HepG2 (cell line): ENCODE measurements around the gene MAPK8IP1. TPM values are rescaled to one million over a fixed set of nuclear protein-coding genes. Genes with fewer than 3 reads are reported as not detected.

Source experiments
- ATF5 ChIP-seq: sonication (generic); formaldehyde crosslinking; IDR thresholded peaks from 2 replicates; pipeline ENCODE4 v1.4.0; 2020; ENCODE audit warnings: mild to moderate bottlenecking, low read depth, missing genetic modification reagents
- BHLHE40 ChIP-seq: IDR thresholded peaks from 2 replicates; pipeline ENCODE4 v1.6.1; 2011; ENCODE audit warnings: low read length, improper control_type of control experiment
- GABPA ChIP-seq, 2 experiments: IDR thresholded peaks; 2 replicates each; pipeline ENCODE4 v1.6.1; 2011 to 2016; ENCODE audit warnings: low read depth in 2 of 2, low read length in 1 of 2, missing biosample characterization in 1 of 2, missing genetic modification characterization in 1 of 2
- GLI4 ChIP-seq: sonication (generic); formaldehyde crosslinking; IDR thresholded peaks from 2 replicates; pipeline ENCODE4 v1.5.1; 2020; ENCODE audit warnings: missing genetic modification reagents, mild to moderate bottlenecking, moderate library complexity, borderline replicate concordance
- GPN1 ChIP-seq: sonication (generic); formaldehyde crosslinking; IDR thresholded peaks from 2 replicates; pipeline ENCODE4 v1.5.1; 2020; ENCODE audit warnings: missing genetic modification reagents, borderline replicate concordance
- HNF4A ChIP-seq: sonication (generic); formaldehyde crosslinking; IDR thresholded peaks from 2 replicates; pipeline ENCODE4 v1.4.0; 2020; ENCODE audit warnings: missing genetic modification reagents
- JDP2 ChIP-seq: sonication (generic); formaldehyde crosslinking; IDR thresholded peaks from 2 replicates; pipeline ENCODE4 v1.8.1; 2022; ENCODE audit warnings: missing genetic modification reagents, borderline replicate concordance
- LBX2 ChIP-seq: sonication (generic); formaldehyde crosslinking; IDR thresholded peaks from 2 replicates; pipeline ENCODE4 v1.5.0; 2020; ENCODE audit warnings: missing genetic modification reagents, mild to moderate bottlenecking, borderline replicate concordance
- MEIS2 ChIP-seq: sonication (generic); formaldehyde crosslinking; IDR thresholded peaks from 2 replicates; pipeline ENCODE4 v1.9.0; 2021; ENCODE audit warnings: mild to moderate bottlenecking, missing genetic modification reagents
- MXI1 ChIP-seq: IDR thresholded peaks from 3 replicates; pipeline ENCODE4 v1.6.1; 2012; ENCODE audit warnings: low read depth, low read length, inconsistent platforms, borderline replicate concordance
- RFXANK ChIP-seq: IDR thresholded peaks from 2 replicates; pipeline ENCODE4 v1.6.1; 2016
- SAP130 ChIP-seq: IDR thresholded peaks from 2 replicates; pipeline ENCODE4 v1.6.1; 2016; ENCODE audit warnings: low read depth
- SMARCE1 ChIP-seq: fragments of 450-650 bp; IDR thresholded peaks from 2 replicates; pipeline ENCODE4 v1.6.1; 2017; ENCODE audit warnings: borderline replicate concordance
- YEATS2 ChIP-seq: sonication (generic); formaldehyde crosslinking; IDR thresholded peaks from 2 replicates; pipeline ENCODE4 v1.4.0; 2020; ENCODE audit warnings: missing genetic modification reagents, borderline replicate concordance
- ZNF256 ChIP-seq: sonication (generic); formaldehyde crosslinking; conservative IDR thresholded peaks from 2 replicates; pipeline ENCODE4 v1.4.0; 2020; ENCODE audit warnings: missing genetic modification reagents
- ZNF263 ChIP-seq: sonication (generic); formaldehyde crosslinking; IDR thresholded peaks from 2 replicates; pipeline ENCODE4 v1.4.0; 2020; ENCODE audit warnings: missing genetic modification reagents
- ZNF280B ChIP-seq: sonication (generic); formaldehyde crosslinking; IDR thresholded peaks from 2 replicates; pipeline ENCODE4 v1.5.0; 2020; ENCODE audit warnings: missing genetic modification reagents, mild to moderate bottlenecking, borderline replicate concordance
- ZNF543 ChIP-seq: sonication (generic); formaldehyde crosslinking; IDR thresholded peaks from 2 replicates; pipeline ENCODE4 v1.4.0; 2020; ENCODE audit warnings: mild to moderate bottlenecking, missing genetic modification reagents
- ZNF569 ChIP-seq: sonication (generic); formaldehyde crosslinking; IDR thresholded peaks from 2 replicates; pipeline ENCODE4 v1.5.0; 2020; ENCODE audit warnings: mild to moderate bottlenecking, missing genetic modification reagents, moderate library complexity, borderline replicate concordance
- ZNF614 ChIP-seq: IDR thresholded peaks from 2 replicates; pipeline ENCODE4 v1.6.1; 2018; ENCODE audit warnings: missing biosample characterization, missing genetic modification reagents, inconsistent platforms, borderline replicate concordance
- ZNF670 ChIP-seq: sonication (generic); formaldehyde crosslinking; IDR thresholded peaks from 2 replicates; pipeline ENCODE4 v1.8.0; 2022; ENCODE audit warnings: mild to moderate bottlenecking, missing genetic modification reagents, borderline replicate concordance
- ZNF691 ChIP-seq: sonication (generic); formaldehyde crosslinking; IDR thresholded peaks from 2 replicates; pipeline ENCODE4 v1.4.0; 2020; ENCODE audit warnings: missing genetic modification reagents, low read depth, mild to moderate bottlenecking, borderline replicate concordance
- ZSCAN9 ChIP-seq: IDR thresholded peaks from 2 replicates; pipeline ENCODE4 v1.6.1; 2016; ENCODE audit warnings: borderline replicate concordance
- polyA plus RNA-seq, 8 experiments: library from polyadenylated mRNA; depleted of rRNA in 3 of 8; stranded (reverse) in 7 of 8; unstranded in 1 of 8; fragments of >200 nt; fragmentation: Illumina TruSeq in 4 of 8; extraction: Trizol in 4 of 8; gene quantifications; 2 replicates each; pipeline versions ENCODE4 v1.2.1 to v1.2.3, GENCODE V29; 2011 to 2016; ENCODE audit warnings: low read depth in 4 of 8, missing spikeins in 1 of 8, mixed read lengths in 1 of 8; ENCODE audit not compliant: insufficient read depth in 1 of 8
- total RNA-seq, 5 experiments: library from RNA; depleted of rRNA; stranded (reverse); fragments of >200 nt; fragmentation: Illumina TruSeq; extraction: Trizol; gene quantifications; 2 replicates each; pipeline ENCODE4 v1.2.3, GENCODE V29; 2016; ENCODE audit warnings: low read depth in 1 of 5
- TF ChIP-seq, protein P1 (sequence below): sonication (generic); formaldehyde crosslinking; IDR thresholded peaks from 2 replicates; pipeline ENCODE4 v1.8.1; 2023; ENCODE audit warnings: mild to moderate bottlenecking, moderate library complexity, missing genetic modification reagents
- TF ChIP-seq, protein P2 (sequence below): sonication (generic); formaldehyde crosslinking; conservative IDR thresholded peaks from 2 replicates; pipeline ENCODE4 v1.4.0; 2020; ENCODE audit warnings: missing genetic modification reagents
- TF ChIP-seq, protein P3 (sequence below): sonication (generic); formaldehyde crosslinking; IDR thresholded peaks from 2 replicates; pipeline ENCODE4 v1.4.0; 2020; ENCODE audit warnings: mild to moderate bottlenecking, missing genetic modification reagents

The MAPK8IP1 gene
- total and polyA plus RNA-seq, 2 of the 13 experiments (the other 11 are each of a cell fraction or from before 2014, with no cell fraction given) = 2.2 to 4.2 TPM

DNA sequence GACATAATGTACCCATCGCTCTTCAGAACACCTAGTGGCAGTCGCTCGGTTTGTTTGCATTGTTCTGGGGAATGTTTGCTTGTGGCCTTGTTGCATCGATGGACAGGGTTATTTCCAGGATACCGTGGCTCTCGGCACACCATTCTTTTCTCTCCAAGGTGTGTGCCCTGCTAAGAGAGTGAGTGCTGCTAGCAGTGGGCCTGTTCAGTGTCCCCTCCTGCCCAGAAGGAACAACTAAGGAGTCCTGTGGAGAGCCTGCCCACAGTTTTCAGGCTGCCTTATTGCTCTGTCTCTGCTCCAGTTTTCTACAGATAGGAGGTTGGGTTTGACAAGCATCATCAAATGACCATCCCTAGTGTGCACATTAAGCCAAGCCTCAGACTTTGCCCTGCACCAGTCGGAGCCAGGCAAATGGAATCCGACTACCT, 36.8 kb upstream of the MAPK8IP1 start (continued):
- TF ChIP-seq ZNF569 (CRISPR knock-in tag) (no peak), YEATS2 (CRISPR knock-in tag) (peak; percentile 20; the same call in 1 of the 2 replicates), GABPA (IDR thresholded peaks at IDR 0.05; ENCODE audit: low read depth, low read length) (no peak), GABPA (CRISPR knock-in tag; IDR thresholded peaks at IDR 0.05; ENCODE audit: low read depth) (no peak), SAP130 (CRISPR knock-in tag) (peak; percentile 81), JDP2 (CRISPR knock-in tag) (no peak), GLI4 (CRISPR knock-in tag) (no peak), ZNF691 (CRISPR knock-in tag) (no peak), GPN1 (no peak), HNF4A (peak; percentile 37), ZNF614 (CRISPR knock-in tag) (peak; percentile 30; the same call in 1 of the 2 replicates), ZNF543 (CRISPR knock-in tag) (no peak), MEIS2 (CRISPR knock-in tag) (no peak), ATF5 (CRISPR knock-in tag) (no peak), ZNF256 (CRISPR knock-in tag) (no peak), BHLHE40 (no peak), MXI1 (no peak), RFXANK (no peak), ZSCAN9 (CRISPR knock-in tag) (no peak), ZNF670 (CRISPR knock-in tag) (peak; percentile 44; the same call in 1 of the 2 replicates), LBX2 (CRISPR knock-in tag) (no peak), ZNF263 (no peak), SMARCE1 (no peak), ZNF280B (no peak)
- TF ChIP-seq, protein P1, sequence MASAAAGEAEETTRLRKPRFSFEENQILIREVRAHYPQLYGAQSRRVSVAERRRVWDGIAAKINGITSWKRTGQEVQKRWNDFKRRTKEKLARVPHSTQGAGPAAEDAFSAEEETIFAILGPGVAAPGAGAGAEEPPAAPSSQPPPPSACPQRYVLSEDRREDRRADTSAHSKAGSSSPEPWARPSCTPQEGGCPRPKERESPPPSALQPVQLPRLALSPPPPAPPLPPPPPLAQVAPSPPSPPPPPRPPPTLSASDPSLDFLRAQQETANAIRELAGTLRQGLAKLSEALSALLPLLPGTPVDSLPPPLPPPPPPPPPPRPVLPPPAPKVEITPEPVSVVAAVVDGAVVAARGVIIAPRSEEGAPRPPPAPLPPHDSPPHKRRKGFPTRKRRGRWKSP (CRISPR knock-in tag) = no peak
- TF ChIP-seq, protein P2, sequence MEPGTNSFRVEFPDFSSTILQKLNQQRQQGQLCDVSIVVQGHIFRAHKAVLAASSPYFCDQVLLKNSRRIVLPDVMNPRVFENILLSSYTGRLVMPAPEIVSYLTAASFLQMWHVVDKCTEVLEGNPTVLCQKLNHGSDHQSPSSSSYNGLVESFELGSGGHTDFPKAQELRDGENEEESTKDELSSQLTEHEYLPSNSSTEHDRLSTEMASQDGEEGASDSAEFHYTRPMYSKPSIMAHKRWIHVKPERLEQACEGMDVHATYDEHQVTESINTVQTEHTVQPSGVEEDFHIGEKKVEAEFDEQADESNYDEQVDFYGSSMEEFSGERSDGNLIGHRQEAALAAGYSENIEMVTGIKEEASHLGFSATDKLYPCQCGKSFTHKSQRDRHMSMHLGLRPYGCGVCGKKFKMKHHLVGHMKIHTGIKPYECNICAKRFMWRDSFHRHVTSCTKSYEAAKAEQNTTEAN = no peak
- TF ChIP-seq, protein P3, sequence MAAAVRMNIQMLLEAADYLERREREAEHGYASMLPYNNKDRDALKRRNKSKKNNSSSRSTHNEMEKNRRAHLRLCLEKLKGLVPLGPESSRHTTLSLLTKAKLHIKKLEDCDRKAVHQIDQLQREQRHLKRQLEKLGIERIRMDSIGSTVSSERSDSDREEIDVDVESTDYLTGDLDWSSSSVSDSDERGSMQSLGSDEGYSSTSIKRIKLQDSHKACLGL (CRISPR knock-in tag) = no peak
